HEK293T (cell line): ENCODE measurements around the gene TMEM98.
"Not testable (repeated sequence)": the region's sequence is repeated elsewhere in the genome, so short reads cannot be mapped to it uniquely, and the experiment has no call there.

ENCODE experiments used
- BHLHE40 ChIP-seq: fragments of 450-650 bp; IDR thresholded peaks from 2 replicates; pipeline ENCODE4 v1.6.1; 2016; ENCODE audit warnings: mild to moderate bottlenecking, moderate library complexity, borderline replicate concordance
- FOXK2 ChIP-seq: fragments of 450-650 bp; IDR thresholded peaks from 2 replicates; pipeline ENCODE4 v1.6.1; 2016; ENCODE audit warnings: mild to moderate bottlenecking
- FOXM1 ChIP-seq: fragments of 450-650 bp; IDR thresholded peaks from 2 replicates; pipeline ENCODE4 v1.6.1; 2017; ENCODE audit warnings: mild to moderate bottlenecking, borderline replicate concordance
- L3MBTL2 ChIP-seq: fragments of 450-650 bp; conservative IDR thresholded peaks from 2 replicates; pipeline ENCODE4 v1.6.1; 2016; ENCODE audit warnings: mild to moderate bottlenecking
- NFRKB ChIP-seq: fragments of 450-650 bp; IDR thresholded peaks from 2 replicates; pipeline ENCODE4 v1.6.1; 2016; ENCODE audit warnings: mild to moderate bottlenecking, moderate library complexity
- SP1 ChIP-seq: fragments of 450-650 bp; IDR thresholded peaks from 2 replicates; pipeline ENCODE4 v1.6.1; 2017
- TARDBP ChIP-seq: fragments of 450-650 bp; IDR thresholded peaks from 2 replicates; pipeline ENCODE4 v1.6.1; 2016

DNA sequence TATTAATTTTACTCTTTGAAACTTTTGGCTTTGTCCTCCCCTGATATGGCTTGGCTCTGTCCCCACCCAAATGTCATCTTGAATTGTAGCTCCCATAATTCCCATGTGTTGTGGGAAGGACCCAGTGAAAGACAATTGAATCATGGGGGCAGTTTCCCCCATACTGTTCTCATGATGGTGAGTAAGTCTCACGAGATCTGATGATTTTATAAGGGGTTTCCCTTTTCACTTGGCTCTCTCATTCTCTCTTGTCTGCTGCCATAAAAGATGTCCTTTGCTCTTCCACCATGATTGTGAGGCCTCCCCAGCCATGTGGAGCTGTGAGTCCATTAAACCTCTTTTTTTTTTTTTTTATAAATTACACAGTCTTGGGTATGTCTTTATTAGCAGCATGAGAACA lies 24.5 kb downstream of the TMEM98 start:
- TF ChIP-seq FOXM1, NFRKB, SP1, FOXK2, TARDBP, BHLHE40, L3MBTL2: not testable (repeated sequence)
